Lower leg skin (tissue), 4 donors: ENCODE measurements around the gene TSSC4. TPM values are rescaled to one million over a fixed set of nuclear protein-coding genes. Genes with fewer than 3 reads are reported as not detected.

ENCODE experiments used
- DNase-seq, 2 donors: peaks; one replicate each; pipeline ENCODE4 v3.0.0-alpha.2; 2019; ENCODE audit warnings: low spot score in 2 of 2
- H3K4me3 ChIP-seq: fragments of 200-600 bp; sonication (generic); 2 replicates; pipeline ENCODE4 v1.5.1; 2017; ENCODE audit warnings: mild to moderate bottlenecking, low read depth; ENCODE audit not compliant: poor library complexity, severe bottlenecking
- POLR2A ChIP-seq, 2 donors: fragments of 450-650 bp; IDR thresholded peaks; one replicate each; pipeline ENCODE4 v1.6.1; 2016 to 2017; ENCODE audit warnings: antibody characterized with exemption in 2 of 2, mild to moderate bottlenecking in 1 of 2, moderate library complexity in 1 of 2
- WGBS, 2 donors: methylation state at CpG; one replicate each; pipeline ENCODE4 v1.1.5; 2018; 5-methylcytosine and 5-hydroxymethylcytosine counted together
- intact Hi-C: fragments of 100-400 bp; cut with DNase I; formaldehyde crosslinking; loops from one replicate; pipeline ENCODE4 v1.15.0; 2023; ENCODE audit warnings: low total_unique reads
- total RNA-seq, 4 donors: library from RNA; depleted of rRNA; stranded (reverse); fragments of >200 nt; gene quantifications; one replicate each; pipeline ENCODE4 v1.1.0, GENCODE V29; 2016
- TF ChIP-seq, protein P1 (sequence below), 3 donors: fragments of 450-650 bp; IDR thresholded peaks; one replicate each; pipeline ENCODE4 v1.5.1; 2016; ENCODE audit warnings: antibody characterized with exemption in 3 of 3, mild to moderate bottlenecking in 3 of 3, moderate library complexity in 2 of 3

TSSC4 gene
- total RNA-seq, 4 donors from 2014 or later = 45.6 to 58.7 (median 55.8) TPM

DNA sequence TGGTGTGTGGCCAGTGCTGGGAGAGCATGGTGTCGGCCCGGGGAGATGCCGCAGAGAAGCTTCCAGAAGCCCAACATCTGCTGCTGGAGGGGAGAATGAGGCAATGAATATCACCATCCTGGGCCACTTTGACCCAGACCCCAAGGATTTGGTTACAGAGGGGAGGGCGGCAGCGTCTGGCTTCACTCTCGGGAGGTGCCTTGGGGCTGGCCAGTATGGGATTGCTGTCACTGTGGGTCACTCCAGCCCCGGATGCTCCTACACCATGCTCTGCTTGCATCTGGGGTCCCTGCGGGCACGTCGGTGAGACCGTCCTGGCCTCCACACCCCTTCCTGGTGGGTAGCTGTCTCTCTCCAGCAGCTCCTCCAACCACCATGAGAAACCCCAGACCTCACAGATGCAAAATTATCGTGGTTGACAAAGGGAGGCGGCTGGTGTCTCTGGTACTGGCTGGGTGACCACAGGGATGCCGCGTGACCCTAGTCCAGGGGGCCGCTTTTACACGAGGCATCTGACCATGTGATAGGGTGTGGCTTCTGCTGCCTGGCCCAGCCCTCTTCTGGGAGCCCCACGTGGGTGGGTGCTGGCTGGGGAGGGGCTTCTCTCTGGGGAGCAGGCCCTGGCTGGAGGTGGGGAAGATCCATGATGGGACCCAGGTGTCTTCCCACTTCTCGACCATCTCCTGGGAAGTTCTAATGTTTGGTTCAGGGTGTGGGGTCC lies 49.9 kb downstream of the TSSC4 start:
- intact Hi-C loops = no loop called here
- 85% methylated on average over 19 of the region's 19 CpGs for WGBS, 2 donors
- no peak overlapping the region for H3K4me3 ChIP-seq
- no peak for TF ChIP-seq POLR2A (IDR thresholded peaks at IDR 0.05)
- TF ChIP-seq, protein P1, sequence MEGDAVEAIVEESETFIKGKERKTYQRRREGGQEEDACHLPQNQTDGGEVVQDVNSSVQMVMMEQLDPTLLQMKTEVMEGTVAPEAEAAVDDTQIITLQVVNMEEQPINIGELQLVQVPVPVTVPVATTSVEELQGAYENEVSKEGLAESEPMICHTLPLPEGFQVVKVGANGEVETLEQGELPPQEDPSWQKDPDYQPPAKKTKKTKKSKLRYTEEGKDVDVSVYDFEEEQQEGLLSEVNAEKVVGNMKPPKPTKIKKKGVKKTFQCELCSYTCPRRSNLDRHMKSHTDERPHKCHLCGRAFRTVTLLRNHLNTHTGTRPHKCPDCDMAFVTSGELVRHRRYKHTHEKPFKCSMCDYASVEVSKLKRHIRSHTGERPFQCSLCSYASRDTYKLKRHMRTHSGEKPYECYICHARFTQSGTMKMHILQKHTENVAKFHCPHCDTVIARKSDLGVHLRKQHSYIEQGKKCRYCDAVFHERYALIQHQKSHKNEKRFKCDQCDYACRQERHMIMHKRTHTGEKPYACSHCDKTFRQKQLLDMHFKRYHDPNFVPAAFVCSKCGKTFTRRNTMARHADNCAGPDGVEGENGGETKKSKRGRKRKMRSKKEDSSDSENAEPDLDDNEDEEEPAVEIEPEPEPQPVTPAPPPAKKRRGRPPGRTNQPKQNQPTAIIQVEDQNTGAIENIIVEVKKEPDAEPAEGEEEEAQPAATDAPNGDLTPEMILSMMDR (IDR thresholded peaks at IDR 0.05) = no peak
- no peak for DNase-seq

DNA sequence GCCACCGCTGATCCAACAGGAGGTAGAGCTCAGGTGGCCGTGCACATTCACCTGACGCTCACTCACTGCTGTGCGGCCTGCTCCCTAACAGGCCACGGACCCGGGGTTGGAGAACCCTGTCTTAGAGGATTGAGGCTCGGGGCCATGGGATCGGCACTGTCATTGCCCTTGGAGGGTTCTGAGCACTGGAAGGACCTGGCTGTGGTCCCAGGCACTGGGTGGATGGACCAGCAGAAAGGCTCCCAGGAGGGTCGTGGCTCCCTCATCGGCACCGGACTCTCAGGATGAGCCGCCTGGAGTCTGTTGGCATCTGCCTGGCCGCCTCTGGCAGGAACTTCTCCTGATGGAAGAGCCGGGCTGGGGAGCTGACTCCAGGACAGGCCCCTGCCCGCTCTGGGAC lies 50.8 kb downstream of the TSSC4 start:
- no peak for DNase-seq
- intact Hi-C loops = no loop called here
- TF ChIP-seq POLR2A (IDR thresholded peaks at IDR 0.05) = no peak
- TF ChIP-seq, protein P1 (IDR thresholded peaks at IDR 0.05) = no peak
- 79 to 90% methylated on average over 10 to 15 of the region's 15 CpGs for WGBS, 2 donors
- no peak overlapping the region for H3K4me3 ChIP-seq

DNA sequence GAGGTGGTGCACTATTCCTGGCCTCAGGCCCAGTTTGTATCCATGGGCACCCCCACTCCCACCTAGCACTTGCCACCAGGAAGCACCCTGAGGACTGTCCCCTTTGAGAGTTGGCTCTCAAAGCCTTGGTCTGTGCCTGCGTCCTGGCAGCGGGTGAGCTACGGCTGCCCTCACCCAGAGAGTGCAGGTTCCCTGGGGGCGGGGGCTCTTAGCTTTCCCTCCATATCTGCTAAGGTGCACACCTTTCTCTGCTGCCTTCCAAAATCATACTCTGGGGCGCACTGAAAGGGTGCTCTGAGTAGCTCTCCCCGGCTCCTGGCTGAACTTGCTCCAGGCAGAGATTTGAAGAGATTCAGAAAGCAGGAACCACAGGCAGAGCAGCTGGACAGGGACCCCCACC lies 51.4 kb downstream of the TSSC4 start:
- intact Hi-C loops = no loop called here
- no peak overlapping the region for H3K4me3 ChIP-seq
- DNase-seq = no peak
- TF ChIP-seq, protein P1 (IDR thresholded peaks at IDR 0.05) = no peak
- TF ChIP-seq POLR2A (IDR thresholded peaks at IDR 0.05) = no peak
- 56 to 64% methylated on average over 6 of the region's 6 CpGs for WGBS, 2 donors

DNA sequence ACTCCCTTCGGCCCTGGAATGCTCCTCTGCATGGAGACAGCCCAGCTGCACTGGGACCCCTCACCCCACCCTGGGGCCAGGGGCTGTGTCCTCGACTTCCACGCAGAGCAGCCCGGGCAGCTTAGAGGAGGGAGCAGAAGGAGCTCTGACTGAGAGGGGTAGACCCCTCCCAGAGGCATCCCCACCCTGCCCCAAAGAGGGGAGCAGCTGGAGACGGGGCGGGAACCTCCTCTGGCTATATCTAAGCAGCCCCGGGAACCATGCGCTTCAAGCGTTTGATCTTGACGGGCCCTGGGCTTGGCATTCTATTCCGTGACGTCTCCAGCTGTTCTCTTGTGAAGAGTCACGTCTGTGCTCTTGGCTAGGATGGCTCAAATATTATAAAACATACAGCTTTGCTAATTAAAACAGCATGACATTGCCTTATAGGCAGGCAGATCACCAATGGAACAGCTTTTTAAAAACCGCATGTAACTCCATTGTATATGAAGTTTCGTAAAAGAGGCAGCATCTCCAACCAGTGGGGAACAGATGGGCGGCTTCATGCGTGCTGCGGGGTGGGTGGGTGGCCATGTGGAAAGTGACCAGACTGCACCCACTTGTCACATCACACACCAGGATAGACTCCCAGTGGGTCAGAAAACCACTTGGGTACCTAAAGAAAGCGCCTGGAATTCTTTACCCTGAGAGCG lies 51.9 kb downstream of the TSSC4 start:
- intact Hi-C loops = no loop called here
- 29 to 43% methylated on average over 17 to 19 of the region's 20 CpGs for WGBS, 2 donors
- no peak for TF ChIP-seq POLR2A (IDR thresholded peaks at IDR 0.05)
- TF ChIP-seq, protein P1 (IDR thresholded peaks at IDR 0.05) = no peak
- no peak for DNase-seq
- H3K4me3 ChIP-seq = no peak overlapping the region

DNA sequence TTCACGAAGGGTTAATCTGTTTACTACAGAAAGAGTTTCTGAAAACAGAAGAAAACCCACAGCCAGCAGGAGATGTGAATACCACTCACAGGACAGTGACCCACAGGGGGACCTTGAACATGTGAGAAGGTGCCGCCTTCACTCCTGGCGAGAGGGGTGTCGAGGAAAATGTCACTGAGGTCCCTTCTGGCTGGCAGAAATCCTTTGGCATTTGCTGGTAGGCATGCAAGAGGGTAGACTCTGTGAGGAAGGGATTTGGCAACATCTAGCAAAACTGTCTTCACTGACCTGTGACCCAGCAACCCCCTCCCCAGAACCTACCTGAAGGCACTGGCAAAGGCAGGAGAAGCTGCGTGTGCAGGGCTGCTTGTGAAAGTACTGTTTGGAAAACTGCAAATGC lies 52.9 kb downstream of the TSSC4 start:
- intact Hi-C loops = no loop called here
- no peak overlapping the region for H3K4me3 ChIP-seq
- 87 to 93% methylated on average over 5 of the region's 5 CpGs for WGBS, 2 donors
- TF ChIP-seq POLR2A (IDR thresholded peaks at IDR 0.05) = no peak
- TF ChIP-seq, protein P1 (IDR thresholded peaks at IDR 0.05) = no peak
- no peak for DNase-seq

Other genes with a start within 250 kb of the TSSC4 start
- not detected for gene INS, start 239.5 kb upstream of the TSSC4 start, total RNA-seq
- under 1 TPM in 2 of 4 donors, not detected in 2; 0.36 to 0.84 TPM for gene TH, start 228.9 kb upstream of the TSSC4 start, total RNA-seq
- gene ASCL2, start 130.2 kb upstream of the TSSC4 start, total RNA-seq = 10 to 100 TPM; 21.9 to 43.6 (median 29.3) TPM
- gene C11orf21, start 98.8 kb upstream of the TSSC4 start, total RNA-seq = 1 to 10 TPM in 1 of 4 donors, under 1 TPM in 3; 0.42 to 1.4 (median 0.65) TPM
- 1 to 10 TPM in 2 of 4 donors, under 1 TPM in 2; 0.30 to 2.4 (median 1.5) TPM for gene TSPAN32, start 98.7 kb upstream of the TSSC4 start, total RNA-seq
- gene CD81, start 23.4 kb upstream of the TSSC4 start, total RNA-seq = 100 to 1,000 TPM; 189 to 337 (median 250) TPM
- gene TRPM5, start 43.8 kb downstream of the TSSC4 start, total RNA-seq = not detected
- gene KCNQ1, start 44.3 kb downstream of the TSSC4 start, total RNA-seq = 1 to 10 TPM in 3 of 4 donors, under 1 TPM in 1; 0.81 to 2.2 (median 1.6) TPM